ENCODE results near the gene RABAC1. TPM values are rescaled to one million over a fixed set of nuclear protein-coding genes. Genes with fewer than 3 reads are reported as not detected.

The RABAC1 gene
- total and polyA plus RNA-seq, 2 of the 13 experiments (the other 11 are each of a cell fraction or from before 2014, with no cell fraction given), result 37.4 to 74.0 TPM

GRCh38 chr19:41909706-41910105 is 49.4 kb downstream of the RABAC1 start:
- no peak for FAIRE-seq
- no peak overlapping the region for H3K4me2 ChIP-seq (ENCODE audit: low read depth, low read length)
- ChIA-PET POLR2A (no interaction called here), CTCF (ENCODE audit: low intra/inter-chr PET ratio, low total read pairs) (no interaction called here)
- no peak for DNase-seq (ENCODE audit: low spot score)
- no peak overlapping the region for H3K4me3 ChIP-seq (replicated peaks in 1 of 3; ENCODE audit: insufficient read depth in 1 of 3, low read depth in 2 of 3, low read length in 3 of 3)
- H4K20me1 ChIP-seq (ENCODE audit: insufficient read depth, low read length), result 0 out of 2 replicates have a peak, but pooled peaks cover 2% of the 10 kb centered on the region
- in situ Hi-C loops (cut with HindIII; ENCODE audit: extremely low pct_ligation_motif_present, low pct_unique_long_range_greater_than_20kb) (no loop called here), intact Hi-C loops (cut with micrococcal nuclease; ENCODE audit: unreplicated experiment) (no loop called here)
- no peak overlapping the region for H3K27ac ChIP-seq (ENCODE audit: extremely low read length, insufficient read depth, low read length)
- ATAC-seq, result no peak
- no peaks in the 10 kb centered on the region for H3K9me3 ChIP-seq (ENCODE audit: low read length)
- peaks cover 12 to 23% of the 10 kb centered on the region in 2 experiments; a peak in 4 of 5 replicates for H3K36me3 ChIP-seq (replicated peaks in 1 of 2; ENCODE audit: control insufficient read depth in 1 of 2, insufficient read depth in 2 of 2, low read length in 2 of 2)
- TF ChIP-seq ZNF407 (CRISPR knock-in tag; IDR thresholded peaks at IDR 0.05; ENCODE audit: not compliant biosample characterization) (no peak), ZBTB4 (CRISPR knock-in tag; IDR thresholded peaks at IDR 0.05; ENCODE audit: borderline replicate concordance) (no peak), MEIS2 (CRISPR knock-in tag; IDR thresholded peaks at IDR 0.05) (no peak), MAFG (CRISPR knock-in tag; IDR thresholded peaks at IDR 0.05) (no peak), HOXA5 (CRISPR knock-in tag; IDR thresholded peaks at IDR 0.05) (no peak), KDM5A (IDR thresholded peaks at IDR 0.05; ENCODE audit: borderline replicate concordance, low read length) (no peak), TAF1 (CRISPR knock-in tag; IDR thresholded peaks at IDR 0.05) (no peak), TFDP1 (CRISPR knock-in tag; IDR thresholded peaks at IDR 0.05; ENCODE audit: borderline replicate concordance) (no peak), U2AF1 (optimal IDR thresholded peaks at IDR 0.05; ENCODE audit: low read depth, low read length) (no peak), RAD21 (CRISPR knock-in tag; IDR thresholded peaks at IDR 0.05) (no peak), ZNF124 (CRISPR knock-in tag; IDR thresholded peaks at IDR 0.05) (no peak)
- WGBS (ENCODE audit: low lambda C conversion rate), result 94% methylated on average over 11 of the region's 13 CpGs
- no TSS peak for BruUV-seq (replicated peaks)
- H3K27me3 ChIP-seq (ENCODE audit: control insufficient read depth in 1 of 2, insufficient read depth in 2 of 2, low read length in 2 of 2), result peaks cover 10 to 25% of the 10 kb centered on the region in 2 experiments
- H3K79me2 ChIP-seq (ENCODE audit: insufficient read depth, low read length), result no peaks in the 10 kb centered on the region
- no peak overlapping the region for H2AFZ ChIP-seq (ENCODE audit: low read length)
- H3K4me1 ChIP-seq (ENCODE audit: insufficient read depth, low read length), result peaks cover 7% of the 10 kb centered on the region
- H3K9ac ChIP-seq (ENCODE audit: insufficient read depth, low read depth, low read length), result no peak overlapping the region

Data from HepG2 (cell line).